Fibroblast of mammary gland (primary cell): ENCODE results near the gene TGM2.

Experiments used
- DNase-seq: peaks from one replicate; pipeline ENCODE4 v3.0.0-alpha.2; 2010; ENCODE audit warnings: low read depth
- H3K4me3 ChIP-seq: 2 replicates; pipeline ENCODE4 v1.5.1; 2011; ENCODE audit warnings: low read depth, mild to moderate bottlenecking, low read length, moderate library complexity; ENCODE audit not compliant: control insufficient read depth
- CTCF ChIP-seq: conservative IDR thresholded peaks from 2 replicates; pipeline ENCODE4 v1.5.1; 2011; ENCODE audit warnings: low read depth, low read length, inconsistent platforms; ENCODE audit not compliant: control insufficient read depth, insufficient read depth

TGM2 gene

GRCh38 chr20:38165089-38165965, at the start of gene TGM2:
TSS of gene TGM2 (minus strand) at chr20:38165270. CDS start at chr20:38165198, 72 bp downstream.
- peak; percentile 49 for DNase-seq
- peak within 1 kb of the TSS; percentile 45 for H3K4me3 ChIP-seq
- peak; percentile 62 for TF ChIP-seq CTCF

GRCh38 chr20:38214256-38215193, 49.5 kb upstream of the TGM2 start:
- no peak overlapping the region for H3K4me3 ChIP-seq
- TF ChIP-seq CTCF: peak; percentile 11
- DNase-seq: no peak

- TF ChIP-seq CTCF: no peak
- no peak overlapping the region for H3K4me3 ChIP-seq
- no peak for DNase-seq
Measured at GRCh38 chr20:38213607-38213940, 48.5 kb upstream of the TGM2 start.

GRCh38 chr20:38212806-38213606, 47.9 kb upstream of the TGM2 start:
- no peak for DNase-seq
- TF ChIP-seq CTCF: no peak
- H3K4me3 ChIP-seq: no peak overlapping the region

- DNase-seq: no peak
- H3K4me3 ChIP-seq: no peak overlapping the region
- no peak for TF ChIP-seq CTCF
Measured at GRCh38 chr20:38211200-38212097, 46.4 kb upstream of the TGM2 start.
